SU-DHL-6 (cell line): ENCODE results near the gene ZNF44.

Experiments
- CTCF ChIP-seq: fragments of 200-600 bp; sonication (generic); IDR thresholded peaks from one replicate; pipeline ENCODE4 v1.5.1; 2017; ENCODE audit warnings: antibody characterized with exemption, mild to moderate bottlenecking, low read length, moderate library complexity; ENCODE audit not compliant: insufficient read depth, poor library complexity, severe bottlenecking
- EZH2phosphoT487 ChIP-seq: fragments of 200-600 bp; sonication (generic), shearing (Covaris generic); conservative IDR thresholded peaks from 2 replicates; pipeline ENCODE4 v1.6.1; 2018; ENCODE audit warnings: mild to moderate bottlenecking, antibody characterized with exemption, low read length, moderate library complexity, mixed read lengths

GRCh38 chr19:12289790-12290065 is 5.0 kb downstream of the ZNF44 start:
- no peak for TF ChIP-seq EZH2phosphoT487
- TF ChIP-seq CTCF, result no peak
